GM19193 (cell line): ENCODE measurements around the gene ODAM.

ENCODE experiments used
- POLR2A ChIP-seq: IDR thresholded peaks from 4 replicates; pipeline ENCODE4 v1.6.1; 2011; ENCODE audit not compliant: insufficient read depth, insufficient read length; ENCODE audit errors: extremely low read depth

ODAM gene, protein sequence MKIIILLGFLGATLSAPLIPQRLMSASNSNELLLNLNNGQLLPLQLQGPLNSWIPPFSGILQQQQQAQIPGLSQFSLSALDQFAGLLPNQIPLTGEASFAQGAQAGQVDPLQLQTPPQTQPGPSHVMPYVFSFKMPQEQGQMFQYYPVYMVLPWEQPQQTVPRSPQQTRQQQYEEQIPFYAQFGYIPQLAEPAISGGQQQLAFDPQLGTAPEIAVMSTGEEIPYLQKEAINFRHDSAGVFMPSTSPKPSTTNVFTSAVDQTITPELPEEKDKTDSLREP

DNA sequence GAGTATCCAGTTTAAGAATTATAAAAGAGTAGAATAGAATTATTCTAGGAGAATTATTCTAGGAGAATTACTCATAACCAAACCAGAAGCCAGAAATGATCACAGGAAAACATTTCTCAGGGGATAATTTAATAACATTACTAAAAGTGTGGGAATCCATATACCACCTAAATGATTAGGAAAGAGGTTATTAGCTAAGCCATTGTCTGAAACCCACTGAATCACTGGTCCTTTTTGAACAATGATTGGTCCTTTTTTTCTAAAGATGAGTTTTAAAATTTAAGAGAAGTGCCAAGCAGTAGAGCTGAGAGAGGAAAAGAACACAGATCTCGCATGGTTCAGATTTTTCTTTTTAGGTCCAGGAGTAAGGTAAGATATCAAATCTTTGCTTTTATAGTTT is at the start of gene ODAM:
ODAM (plus strand) TSS at position 301 of the 400 bp plus-strand sequence. CDS start 819 bp downstream, outside the sequence.
- no peak for TF ChIP-seq POLR2A

DNA sequence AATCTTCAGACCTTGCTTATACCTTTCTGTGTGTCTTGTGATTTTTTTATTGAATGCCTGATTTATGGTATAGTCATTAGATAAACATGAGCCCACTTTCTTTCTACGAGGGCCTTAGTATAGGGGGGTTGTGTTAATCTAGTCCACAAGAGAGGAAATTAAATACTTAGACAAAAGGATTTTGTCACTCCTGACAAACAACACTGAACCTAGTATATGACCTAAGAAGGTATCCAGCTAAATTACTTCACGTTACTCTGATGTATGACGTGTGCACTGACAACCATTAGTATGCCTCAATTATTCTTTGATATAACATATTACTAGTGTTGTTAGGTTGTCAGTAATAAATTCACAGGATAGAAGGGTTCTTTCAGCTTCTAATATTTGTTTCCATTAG is 44.3 kb upstream of the ODAM start:
- TF ChIP-seq POLR2A: no peak

DNA sequence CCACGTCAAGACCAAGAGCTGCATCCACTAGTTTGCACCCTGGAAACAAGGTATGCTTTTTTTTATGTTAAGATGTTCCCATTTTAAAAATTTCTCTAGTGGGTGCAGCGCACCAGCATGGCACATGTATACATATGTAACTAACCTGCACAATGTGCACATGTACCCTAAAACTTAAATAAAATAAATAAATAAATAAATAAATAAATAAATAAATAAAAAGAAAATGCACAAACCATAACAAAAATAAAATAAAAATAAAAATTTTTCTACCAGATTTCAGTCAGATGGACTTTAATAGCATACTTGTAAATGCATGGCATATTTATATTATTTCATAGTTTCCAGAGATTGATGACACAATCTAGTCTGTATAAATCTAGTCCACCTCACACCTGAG is 43.4 kb upstream of the ODAM start:
- TF ChIP-seq POLR2A: no peak

DNA sequence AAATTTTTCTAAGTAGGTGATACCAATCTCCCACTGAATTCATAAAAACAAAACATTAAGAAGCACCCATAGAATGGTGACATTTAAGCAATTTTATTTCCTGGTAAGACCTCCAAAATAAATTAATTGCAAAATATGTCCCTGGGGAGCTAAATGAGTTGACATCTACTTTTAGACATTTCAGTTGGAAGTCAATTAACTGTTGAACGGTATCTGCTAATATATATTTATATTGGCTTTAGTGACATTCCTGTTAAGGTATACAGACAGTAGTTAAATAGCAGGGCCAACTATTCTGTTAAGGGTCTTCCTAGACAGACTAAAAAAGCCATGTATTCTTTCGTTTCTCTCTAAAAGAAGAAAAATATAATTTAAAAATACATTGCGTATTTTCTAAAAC is 41.6 kb upstream of the ODAM start, which contains the start of gene PRR27:
PRR27 (plus strand) TSS at position 301 of the 400 bp plus-strand sequence. CDS start 139 bp downstream, outside the sequence.
- no peak for TF ChIP-seq POLR2A

DNA sequence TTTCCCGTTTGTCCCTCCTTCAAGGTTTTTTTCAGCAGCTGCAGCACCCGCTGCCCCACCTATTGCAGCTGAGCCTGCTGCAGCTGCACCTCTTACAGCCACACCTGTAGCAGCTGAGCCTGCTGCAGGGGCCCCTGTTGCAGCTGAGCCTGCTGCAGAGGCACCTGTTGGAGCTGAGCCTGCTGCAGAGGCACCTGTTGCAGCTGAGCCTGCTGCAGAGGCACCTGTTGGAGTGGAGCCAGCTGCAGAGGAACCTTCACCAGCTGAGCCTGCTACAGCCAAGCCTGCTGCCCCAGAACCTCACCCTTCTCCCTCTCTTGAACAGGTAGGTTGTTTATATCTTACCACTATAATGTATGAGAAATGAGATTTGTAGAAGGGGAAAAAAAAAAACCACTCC is 36.9 kb upstream of the ODAM start:
- no peak for TF ChIP-seq POLR2A

DNA sequence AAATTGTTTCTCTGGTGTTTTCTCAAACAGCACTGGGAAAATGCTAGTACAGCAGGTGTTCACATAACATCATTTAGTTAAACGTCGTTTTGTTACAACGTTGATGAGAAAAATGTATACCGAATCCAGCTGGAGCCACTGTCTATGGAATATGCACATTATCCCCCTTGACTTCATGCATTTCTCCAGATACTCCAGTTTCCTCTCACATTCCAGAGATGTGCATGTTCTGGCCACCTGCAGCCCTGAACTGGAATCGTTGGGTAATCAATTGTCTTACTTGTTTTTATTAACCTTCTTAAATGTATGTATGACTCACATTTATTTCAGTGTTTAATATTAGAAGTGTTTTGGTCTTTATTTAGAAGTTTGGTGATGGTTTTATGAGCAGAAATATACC is 18.4 kb upstream of the ODAM start:
- TF ChIP-seq POLR2A: no peak

DNA sequence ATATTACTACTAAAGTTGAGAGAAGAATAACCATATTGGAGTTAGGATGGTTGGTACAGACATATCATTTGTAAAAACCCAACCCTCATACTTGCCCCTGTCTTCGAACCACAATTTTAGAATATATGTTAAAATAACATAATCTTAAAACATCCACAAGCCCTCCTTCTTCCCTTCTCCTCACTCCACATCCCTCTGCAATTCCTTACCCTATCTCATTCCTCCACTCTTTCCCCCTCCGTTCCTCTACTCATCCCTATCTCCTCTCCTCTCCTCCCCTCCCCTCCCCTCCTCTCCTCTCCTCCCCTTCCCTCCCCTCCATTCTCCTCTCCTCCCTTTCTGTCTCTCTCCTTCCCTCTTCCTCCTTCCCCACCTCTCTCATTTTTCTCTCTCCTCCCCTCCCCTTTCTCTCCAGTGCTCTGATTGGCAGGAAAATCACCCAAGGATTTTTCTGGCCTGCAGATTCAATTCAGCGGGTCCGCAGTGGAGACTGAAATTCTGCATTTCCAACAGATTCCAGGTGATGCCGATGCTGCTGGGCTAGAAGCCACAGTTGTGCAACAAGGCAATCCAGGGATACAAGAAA is 17.4 kb upstream of the ODAM start:
- no peak for TF ChIP-seq POLR2A

DNA sequence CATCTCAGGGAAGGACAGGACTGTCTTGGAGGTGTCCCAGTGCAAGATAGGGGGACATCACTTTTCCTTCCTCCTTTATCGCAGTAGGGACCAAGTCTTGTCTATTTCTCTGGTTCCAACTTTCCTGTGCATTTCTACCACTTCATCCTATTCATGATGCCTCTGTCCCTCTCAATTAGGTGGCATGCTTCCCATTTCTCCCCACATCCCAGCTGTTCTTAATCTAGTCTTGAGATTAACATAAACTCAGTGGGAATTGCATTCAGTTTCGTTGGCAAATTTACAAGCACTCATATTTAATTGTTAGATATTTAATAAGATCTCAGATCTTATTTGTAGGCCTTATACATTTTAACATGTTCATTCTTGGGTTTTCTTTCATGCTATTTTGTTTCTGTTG is 15.7 kb upstream of the ODAM start:
- no peak for TF ChIP-seq POLR2A

DNA sequence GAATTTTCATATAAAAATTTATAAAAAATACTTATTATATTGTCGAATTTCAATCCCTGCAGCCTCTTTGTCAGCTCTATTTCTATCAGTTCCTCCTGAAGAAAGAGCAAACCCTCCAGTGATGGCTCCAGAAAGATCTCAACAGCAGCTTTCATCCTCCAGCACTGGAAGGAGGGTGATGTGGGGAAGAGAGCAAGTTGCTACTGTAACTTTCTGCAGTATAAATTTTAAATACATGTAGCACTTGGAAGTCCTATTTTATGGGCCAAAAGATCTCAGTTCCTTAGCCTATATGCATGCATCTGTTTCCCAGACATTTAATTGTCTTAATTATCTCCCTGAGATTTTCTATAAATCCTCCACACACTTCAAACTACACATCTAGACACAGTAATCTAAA is 13.7 kb upstream of the ODAM start:
- no peak for TF ChIP-seq POLR2A

DNA sequence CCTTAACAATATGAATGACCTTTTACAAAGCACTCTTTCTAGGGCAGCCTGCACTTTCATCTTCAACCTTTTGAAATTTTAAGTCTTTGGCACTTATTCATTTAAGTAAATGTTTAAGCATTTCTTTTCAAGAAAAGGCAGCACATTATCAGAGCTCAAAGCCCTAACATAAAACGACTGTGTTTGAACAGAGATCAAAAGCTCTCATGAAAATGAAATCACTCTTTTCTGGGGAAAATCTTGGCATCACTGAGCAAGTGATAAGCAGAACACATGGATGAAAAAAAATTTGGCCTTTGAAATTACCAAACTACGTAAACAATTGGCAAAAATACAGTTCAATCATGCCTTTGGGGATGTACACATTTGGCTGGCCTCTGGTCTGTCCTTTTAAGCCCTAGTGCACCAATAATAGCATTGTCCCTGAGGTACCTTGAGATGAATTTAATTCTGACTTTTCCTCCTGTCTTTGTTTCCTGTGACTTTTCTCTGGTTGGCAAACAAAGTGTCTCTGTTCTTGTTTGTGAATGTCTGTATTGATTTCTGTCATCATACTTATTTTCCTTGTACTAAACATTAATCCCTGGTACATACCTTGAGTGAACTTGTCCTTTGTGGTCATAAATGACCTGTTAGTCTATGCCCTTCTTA is 12.9 kb upstream of the ODAM start:
- TF ChIP-seq POLR2A: no peak

DNA sequence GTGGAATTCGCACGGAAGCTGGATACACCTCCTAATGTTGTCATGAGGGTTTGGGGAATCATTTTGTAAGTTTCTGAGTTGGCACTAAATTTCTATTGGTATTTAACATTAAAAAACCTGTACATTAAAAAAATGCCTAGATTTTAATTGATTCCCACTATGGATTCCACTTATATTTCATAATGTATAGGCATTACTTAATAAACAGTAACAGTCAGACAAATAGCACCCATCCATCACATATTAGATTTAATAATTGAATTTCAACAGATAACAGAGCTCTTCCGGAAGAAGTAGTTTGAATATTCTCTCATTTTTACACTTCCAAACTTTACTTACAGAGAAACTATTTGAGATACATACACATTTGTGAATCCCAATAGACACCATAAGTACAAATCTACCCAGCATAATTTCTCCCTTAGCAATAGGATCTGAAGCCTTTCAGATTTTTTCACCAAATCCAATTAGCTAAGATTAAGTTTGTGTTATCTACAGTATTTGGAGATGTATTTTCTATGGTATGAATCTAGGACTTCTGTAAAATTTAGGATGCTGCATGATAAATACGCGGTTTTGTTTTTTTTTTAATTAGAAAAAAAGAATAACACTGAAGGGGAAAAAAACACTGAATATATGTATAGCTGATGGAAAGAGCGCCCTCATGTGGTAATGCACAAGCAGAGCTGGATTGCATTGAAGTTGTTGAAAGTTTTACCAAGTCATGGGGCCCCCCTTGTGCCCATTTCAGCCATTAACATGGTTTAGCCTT is 12.2 kb upstream of the ODAM start:
- no peak for TF ChIP-seq POLR2A

DNA sequence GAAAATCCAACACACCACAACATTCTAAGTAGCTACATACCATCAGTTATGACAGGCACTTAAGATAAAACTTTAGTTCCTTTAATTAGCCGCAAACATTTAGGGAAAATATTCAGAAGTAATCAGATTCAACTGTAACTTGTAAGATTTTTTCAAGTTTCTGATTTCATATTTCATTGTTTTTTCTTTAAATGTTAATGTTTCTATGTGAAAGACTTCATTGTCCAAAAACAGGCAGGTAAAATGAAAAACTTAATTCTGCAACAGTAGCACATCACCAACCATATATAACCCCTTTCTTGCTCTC is 11.6 kb upstream of the ODAM start:
- TF ChIP-seq POLR2A: no peak

DNA sequence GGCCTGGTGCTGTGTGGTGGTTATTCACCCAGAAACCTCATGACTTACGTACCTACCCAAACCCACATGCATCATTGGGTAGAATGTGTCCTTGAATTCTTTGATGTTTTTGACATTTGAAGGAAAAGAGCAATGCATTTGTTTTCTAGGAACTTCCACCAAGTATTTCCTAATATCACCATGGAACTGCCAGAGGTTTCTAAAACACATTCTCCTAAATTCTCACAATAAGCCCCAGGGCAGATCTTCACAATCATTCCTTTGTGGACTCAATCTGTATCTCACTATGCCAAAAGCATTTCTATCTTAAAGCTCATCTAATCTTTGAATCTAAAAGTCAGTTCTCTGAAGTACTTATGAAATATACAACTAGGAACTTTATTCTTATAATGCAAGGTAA is 8.3 kb upstream of the ODAM start:
- TF ChIP-seq POLR2A: no peak

DNA sequence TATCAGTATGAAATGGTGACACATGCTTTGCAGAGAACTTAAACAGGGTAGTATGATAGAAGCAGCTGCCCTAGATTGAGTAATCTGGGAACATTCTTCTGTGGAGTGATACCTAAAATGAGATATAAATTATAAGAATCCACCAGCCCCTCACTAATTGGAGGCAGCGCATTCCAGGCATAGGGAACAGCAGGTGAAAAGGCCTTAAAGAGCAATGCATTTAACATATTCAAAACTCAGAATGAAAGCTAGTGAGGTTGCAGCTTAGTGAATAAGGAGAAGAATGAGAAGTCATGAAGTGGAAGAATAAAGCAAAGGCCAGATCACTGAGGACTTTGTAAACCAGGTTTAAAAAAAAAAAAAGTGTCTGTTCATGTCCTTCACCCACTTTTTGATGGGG is 4.9 kb upstream of the ODAM start:
- TF ChIP-seq POLR2A: no peak

DNA sequence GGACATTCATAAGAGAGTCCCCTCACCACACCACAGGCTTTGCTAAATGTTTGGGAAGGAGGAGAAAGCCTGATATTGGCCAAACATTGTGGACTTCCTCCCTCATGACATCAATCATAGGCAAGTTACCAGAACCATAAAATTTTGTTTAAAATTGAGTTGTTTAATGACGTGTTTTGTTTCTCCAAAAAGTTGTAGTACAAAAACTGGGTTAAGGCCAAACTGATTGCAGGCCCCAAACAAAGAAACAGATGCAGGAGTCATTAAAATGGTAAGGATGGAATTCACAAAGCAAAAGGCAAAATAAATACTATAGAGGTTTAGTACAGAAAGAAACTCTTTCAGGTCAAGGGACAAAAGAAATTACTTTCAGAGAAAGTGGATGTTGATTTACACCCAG is 3.9 kb upstream of the ODAM start:
- no peak for TF ChIP-seq POLR2A
